G401.6 (cell line): ENCODE data around the gene ADD1.

ENCODE experiments used
- FAIRE-seq: peaks from 2 replicates; lab custom pipeline; 2012; peaks lifted over from hg19 to GRCh38; lab: Jason Lieb, UNC

Gene ADD1

DNA sequence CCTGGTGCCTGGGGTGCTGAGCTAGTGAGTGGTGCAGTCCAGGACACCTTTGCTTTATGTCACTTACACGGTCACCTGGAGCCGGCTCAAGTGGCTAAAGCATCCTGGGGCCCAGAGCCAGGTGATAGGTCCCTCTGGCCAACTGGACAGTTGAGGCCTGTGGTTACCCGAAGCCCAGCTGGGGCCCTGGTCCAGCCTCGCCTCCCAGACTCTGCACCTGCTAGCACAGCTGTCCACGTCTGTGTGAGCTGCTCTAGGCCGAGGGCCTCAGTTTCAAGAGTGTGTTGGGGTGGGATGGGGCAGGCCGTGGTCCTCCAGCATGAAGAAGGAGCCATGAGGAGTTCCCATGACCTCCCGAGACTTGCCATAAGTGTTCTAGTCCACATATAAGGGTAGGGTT lies 7.7 kb upstream of the ADD1 start:
- no peak for FAIRE-seq

DNA sequence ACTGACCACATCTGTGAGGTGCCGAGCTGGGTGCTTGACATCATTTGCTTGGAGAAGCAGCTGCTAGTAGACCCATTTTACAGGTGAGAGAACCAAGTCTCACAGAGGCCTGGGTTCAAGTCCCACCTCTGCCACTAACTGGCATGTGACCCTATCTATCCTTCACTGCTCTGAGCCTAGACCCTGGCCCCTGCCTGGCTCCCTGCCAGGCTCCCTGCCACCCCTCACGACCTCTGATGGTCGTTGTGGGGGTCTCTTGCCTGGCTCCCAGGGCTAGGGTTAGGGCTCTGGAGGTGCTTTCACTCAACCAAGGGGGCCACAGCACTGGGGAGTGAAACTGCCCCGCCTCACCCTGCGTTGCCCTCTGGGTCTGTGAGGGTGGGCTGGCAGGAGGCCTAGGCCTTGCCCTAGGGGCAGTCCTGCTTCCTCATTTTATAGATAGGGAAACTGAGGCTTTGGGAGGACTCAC lies 7.2 kb upstream of the ADD1 start:
- no peak for FAIRE-seq

GRCh38 chr4:2837110-2837903 lies 6.3 kb upstream of the ADD1 start:
- no peak for FAIRE-seq

DNA sequence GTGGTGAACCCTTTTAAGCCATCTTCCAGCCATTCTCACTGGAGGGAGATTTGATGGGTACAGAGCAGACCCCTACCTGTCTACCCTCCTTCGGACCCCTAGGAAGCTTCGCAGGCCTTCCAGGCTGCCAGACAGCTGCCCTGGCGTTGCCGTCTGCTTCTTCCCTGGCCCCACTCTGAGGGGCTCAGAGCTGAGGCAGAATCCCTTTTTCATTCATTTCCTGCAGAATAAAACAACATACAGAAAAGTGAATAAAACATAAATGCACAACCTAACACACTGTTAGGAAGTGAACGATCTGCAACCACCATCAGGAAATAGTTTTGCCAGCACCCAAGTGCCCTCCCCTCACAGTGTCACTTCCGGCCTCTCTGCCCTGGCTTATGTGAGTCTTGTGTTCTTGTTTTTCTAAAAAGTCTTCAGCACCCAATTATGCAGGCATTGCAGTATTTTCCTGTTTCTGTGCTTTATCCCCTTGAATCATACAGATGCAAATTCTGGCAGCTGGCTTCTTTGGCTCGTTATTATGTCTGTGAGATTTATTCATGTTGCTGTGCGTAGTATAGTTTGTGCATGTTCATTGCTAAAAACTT lies 5.6 kb upstream of the ADD1 start:
- no peak for FAIRE-seq

DNA sequence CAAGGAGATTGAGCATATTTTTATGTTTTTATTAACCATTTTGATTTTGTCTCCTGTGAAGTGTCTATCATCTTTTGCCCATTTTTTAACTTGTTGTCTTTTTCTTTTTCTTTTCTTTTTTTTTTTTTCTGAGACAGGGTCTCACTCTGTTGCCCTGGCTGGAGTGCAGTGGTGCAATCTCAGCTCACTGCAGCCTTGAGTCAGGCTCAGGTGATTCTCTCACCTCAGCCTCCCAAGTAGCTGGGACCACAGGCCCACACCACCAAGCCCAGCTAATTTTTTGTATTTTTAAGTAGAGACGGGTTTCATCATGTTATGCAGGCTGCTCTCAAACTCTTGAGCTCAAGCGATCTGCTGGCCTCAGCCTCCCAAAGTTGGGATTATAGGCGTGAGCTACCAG lies 4.6 kb upstream of the ADD1 start:
- FAIRE-seq, result no peak

GRCh38 chr4:2842687-2843262 lies 869 bp upstream of the ADD1 start:
- FAIRE-seq, result no peak

DNA sequence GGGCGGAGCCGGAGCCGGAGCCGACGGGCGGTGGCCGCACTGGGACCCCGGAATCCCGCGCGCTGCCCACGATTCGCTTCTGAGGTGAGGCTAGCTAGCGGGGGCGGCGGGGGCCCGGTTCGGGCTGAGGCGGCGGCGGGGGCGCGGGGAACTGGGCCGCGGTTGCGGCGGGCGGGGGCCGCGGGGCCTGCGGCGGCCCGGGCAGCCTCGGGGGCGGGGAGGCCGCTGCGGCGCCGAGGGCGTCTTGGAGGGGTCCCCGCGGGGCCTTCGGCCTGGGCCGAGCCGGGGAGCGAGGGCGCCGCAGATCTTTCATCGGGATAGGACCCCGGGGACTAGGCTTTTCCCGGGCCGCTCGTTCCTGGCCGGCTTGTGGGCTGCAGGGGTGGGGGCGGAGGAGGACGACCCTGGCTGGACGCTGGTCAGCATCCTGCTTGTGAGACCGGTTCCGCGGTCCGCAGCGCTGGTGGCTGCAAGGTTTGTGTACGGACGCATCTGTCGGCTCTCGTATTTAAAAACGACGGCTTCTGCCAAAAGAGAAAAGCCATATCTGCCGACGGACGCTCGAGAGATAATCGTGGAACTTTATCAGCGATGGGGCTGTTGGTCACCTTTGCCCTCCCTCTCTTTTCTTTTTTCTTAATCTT lies 419 bp downstream of the ADD1 start:
- FAIRE-seq, result no peak

- FAIRE-seq, result no peak
Observed at GRCh38 chr4:2846172-2846571, 2.5 kb downstream of the ADD1 start.

DNA sequence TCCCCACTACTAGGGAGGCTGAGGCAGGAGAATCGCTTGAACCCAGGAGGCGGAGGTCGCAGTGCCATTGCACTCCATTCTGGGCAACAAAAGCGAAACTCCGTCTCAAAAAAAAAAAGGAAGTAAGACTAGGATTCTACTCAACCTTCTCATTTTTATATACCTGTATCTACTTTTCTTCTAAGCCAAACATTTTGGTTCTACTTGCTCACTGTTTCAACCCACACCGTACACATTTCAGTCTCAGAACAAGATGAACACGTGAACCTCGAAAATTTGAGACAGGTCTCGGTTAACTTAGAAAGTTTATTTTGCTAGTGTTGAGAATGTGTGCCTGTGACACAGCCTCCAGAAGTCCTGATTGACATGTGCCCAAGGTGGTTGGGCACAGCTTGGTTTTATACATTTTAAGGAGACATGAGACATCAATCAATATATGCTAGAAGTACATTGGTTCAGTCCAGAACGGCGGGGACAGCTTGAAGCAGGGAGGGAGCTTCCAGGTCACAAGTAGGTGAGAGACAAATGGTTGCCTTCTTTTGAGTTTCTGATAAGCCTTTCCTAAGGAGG lies 3.7 kb downstream of the ADD1 start:
- FAIRE-seq, result no peak

DNA sequence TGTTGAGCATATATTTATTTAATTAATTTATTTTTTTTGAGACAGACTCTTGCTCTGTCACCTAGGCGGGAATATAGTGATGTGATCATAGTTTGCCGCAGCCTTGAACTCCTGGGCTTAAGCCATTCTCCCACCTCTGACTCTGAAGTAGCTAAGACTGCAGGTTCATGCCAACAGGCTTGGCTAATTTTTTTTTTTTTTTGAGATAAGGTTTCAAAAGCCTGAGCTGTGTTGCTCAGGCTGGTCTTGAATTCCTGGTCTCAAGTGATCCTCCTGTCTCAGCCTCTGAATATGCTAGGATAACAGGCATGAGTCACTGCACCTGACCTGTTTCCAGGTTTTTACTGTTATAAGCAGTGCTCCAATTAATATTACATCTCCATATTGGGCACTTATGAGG lies 4.8 kb downstream of the ADD1 start:
- FAIRE-seq, result no peak

GRCh38 chr4:2849267-2850152 lies 5.9 kb downstream of the ADD1 start:
- FAIRE-seq, result no peak

GRCh38 chr4:2850966-2851798 lies 7.5 kb downstream of the ADD1 start:
- no peak for FAIRE-seq

- FAIRE-seq, result no peak
Observed at GRCh38 chr4:2852481-2852921, 8.9 kb downstream of the ADD1 start.

- no peak for FAIRE-seq
Observed at GRCh38 chr4:2855584-2855983, 11.9 kb downstream of the ADD1 start.

GRCh38 chr4:2856266-2856665 lies 12.6 kb downstream of the ADD1 start:
- FAIRE-seq, result no peak

GRCh38 chr4:2857349-2857927 lies 13.8 kb downstream of the ADD1 start:
- no peak for FAIRE-seq

DNA sequence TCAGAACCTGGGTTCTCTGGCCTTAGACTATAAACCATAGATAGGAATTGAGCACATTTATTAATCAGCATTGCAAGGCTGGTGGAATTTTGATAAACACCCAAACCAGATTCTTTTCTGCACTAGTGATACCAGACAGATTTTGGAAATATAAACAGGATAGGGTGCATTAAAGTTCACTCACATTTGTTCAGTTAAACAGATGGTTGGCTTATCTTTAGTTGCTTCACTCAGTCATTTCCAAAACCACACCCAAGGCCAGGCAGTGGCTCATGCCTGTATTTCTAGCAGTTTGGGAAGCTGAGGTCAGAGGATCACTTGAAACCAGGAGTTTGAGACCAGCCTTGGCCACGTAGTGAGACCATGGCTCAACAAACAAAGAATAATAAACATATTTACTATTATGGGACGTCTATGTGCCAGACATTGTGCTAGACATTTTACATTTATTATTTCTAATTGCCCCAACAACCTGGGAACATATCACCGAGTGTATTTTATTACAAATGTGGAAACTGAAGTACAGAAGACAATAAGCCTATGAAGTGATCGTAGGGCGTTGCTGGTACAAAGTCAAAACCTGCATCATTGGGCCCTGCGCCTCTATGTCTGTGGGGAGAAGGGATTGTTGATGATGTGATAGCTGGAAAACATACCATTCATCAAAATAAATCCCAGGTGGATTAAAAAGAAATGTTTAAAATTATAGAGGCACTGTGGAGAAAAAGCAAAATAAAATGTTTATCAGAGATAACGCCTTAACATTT lies 15.0 kb downstream of the ADD1 start:
- FAIRE-seq, result no peak

- no peak for FAIRE-seq
Observed at GRCh38 chr4:2859514-2859913, 15.9 kb downstream of the ADD1 start.
